HEK293 (cell line): ENCODE results near the gene RND1.

Experiments used
- BCL11A ChIP-seq: fragments of 450-650 bp; formaldehyde crosslinking; IDR thresholded peaks from 2 replicates; pipeline ENCODE4 v1.5.1; 2016; ENCODE audit warnings: low read depth, missing biosample characterization, missing genetic modification characterization
- GFI1B ChIP-seq: fragments of 450-650 bp; formaldehyde crosslinking; IDR thresholded peaks from 2 replicates; pipeline ENCODE4 v1.5.1; 2016; ENCODE audit warnings: missing biosample characterization, missing genetic modification characterization
- GLIS2 ChIP-seq: fragments of 450-650 bp; formaldehyde crosslinking; IDR thresholded peaks from 2 replicates; pipeline ENCODE4 v1.5.1; 2016; ENCODE audit warnings: missing biosample characterization, missing genetic modification characterization
- KLF7 ChIP-seq: fragments of 450-650 bp; formaldehyde crosslinking; IDR thresholded peaks from 2 replicates; pipeline ENCODE4 v1.5.1; 2016; ENCODE audit warnings: missing biosample characterization, missing genetic modification characterization, borderline replicate concordance
- SCRT1 ChIP-seq: fragments of 450-650 bp; formaldehyde crosslinking; IDR thresholded peaks from 2 replicates; pipeline ENCODE4 v1.5.1; 2016; ENCODE audit warnings: missing biosample characterization, missing genetic modification characterization, borderline replicate concordance
- TRIM28 ChIP-seq: IDR thresholded peaks from 2 replicates; pipeline ENCODE4 v1.6.1; 2011; ENCODE audit warnings: low read length, control low read depth, borderline replicate concordance
- ZNF175 ChIP-seq: fragments of 450-650 bp; formaldehyde crosslinking; IDR thresholded peaks from 2 replicates; pipeline ENCODE4 v1.5.1; 2016; ENCODE audit warnings: missing biosample characterization, missing genetic modification characterization
- ZNF184 ChIP-seq: fragments of 450-650 bp; IDR thresholded peaks from 2 replicates; pipeline ENCODE4 v1.5.1; 2018; ENCODE audit warnings: missing biosample characterization, mild to moderate bottlenecking, missing genetic modification characterization
- ZNF302 ChIP-seq: fragments of 450-650 bp; formaldehyde crosslinking; IDR thresholded peaks from 2 replicates; pipeline ENCODE4 v1.5.1; 2016; ENCODE audit warnings: missing biosample characterization, missing genetic modification characterization, low read depth
- ZNF335 ChIP-seq: fragments of 450-650 bp; formaldehyde crosslinking; conservative IDR thresholded peaks from 2 replicates; pipeline ENCODE4 v1.5.1; 2016; ENCODE audit warnings: missing biosample characterization, missing genetic modification characterization
- ZNF341 ChIP-seq: fragments of 450-650 bp; formaldehyde crosslinking; IDR thresholded peaks from 2 replicates; pipeline ENCODE4; 2016; ENCODE audit warnings: low read depth, missing biosample characterization, missing genetic modification characterization
- ZNF37A ChIP-seq: fragments of 450-650 bp; IDR thresholded peaks from 2 replicates; pipeline ENCODE4 v1.5.1; 2018; ENCODE audit warnings: missing biosample characterization, missing genetic modification characterization
- ZNF548 ChIP-seq: fragments of 450-650 bp; formaldehyde crosslinking; IDR thresholded peaks from 2 replicates; pipeline ENCODE4 v1.5.1; 2016; ENCODE audit warnings: missing biosample characterization, missing genetic modification characterization
- ZNF558 ChIP-seq: fragments of 450-650 bp; formaldehyde crosslinking; IDR thresholded peaks from 2 replicates; pipeline ENCODE4 v1.5.1; 2016; ENCODE audit warnings: missing biosample characterization, missing genetic modification characterization
- ZNF571 ChIP-seq: fragments of 450-650 bp; formaldehyde crosslinking; IDR thresholded peaks from 2 replicates; pipeline ENCODE4 v1.5.0; 2017; ENCODE audit warnings: missing biosample characterization, missing genetic modification characterization
- ZNF585B ChIP-seq: fragments of 450-650 bp; formaldehyde crosslinking; IDR thresholded peaks from 2 replicates; pipeline ENCODE4 v1.5.1; 2016; ENCODE audit warnings: missing biosample characterization, missing genetic modification characterization
- ZNF768 ChIP-seq: fragments of 450-650 bp; formaldehyde crosslinking; IDR thresholded peaks from 2 replicates; pipeline ENCODE4 v1.5.1; 2018; ENCODE audit warnings: missing biosample characterization, mild to moderate bottlenecking, missing genetic modification characterization
- ZSCAN30 ChIP-seq: fragments of 450-650 bp; IDR thresholded peaks from 2 replicates; pipeline ENCODE4 v1.5.1; 2018; ENCODE audit warnings: missing biosample characterization, mild to moderate bottlenecking, missing genetic modification characterization, moderate library complexity
- TF ChIP-seq, protein P1 (sequence below): fragments of 450-650 bp; formaldehyde crosslinking; IDR thresholded peaks from 2 replicates; pipeline ENCODE4 v1.5.1; 2016; ENCODE audit warnings: missing biosample characterization, missing genetic modification characterization, low read depth
- TF ChIP-seq, protein P2 (sequence below): fragments of 450-650 bp; formaldehyde crosslinking; IDR thresholded peaks from 2 replicates; pipeline ENCODE4 v1.5.1; 2016; ENCODE audit warnings: missing biosample characterization, missing genetic modification characterization
- TF ChIP-seq, protein P3 (sequence below): fragments of 450-650 bp; formaldehyde crosslinking; IDR thresholded peaks from 2 replicates; pipeline ENCODE4 v1.5.1; 2016; ENCODE audit warnings: missing biosample characterization, missing genetic modification characterization
- TF ChIP-seq, protein P4 (sequence below): fragments of 450-650 bp; formaldehyde crosslinking; IDR thresholded peaks from 2 replicates; pipeline ENCODE4 v1.5.1; 2016; ENCODE audit warnings: missing biosample characterization, missing genetic modification characterization
- TF ChIP-seq, protein P5 (sequence below): fragments of 450-650 bp; formaldehyde crosslinking; IDR thresholded peaks from 2 replicates; pipeline ENCODE4 v1.5.1; 2016; ENCODE audit warnings: missing biosample characterization, missing genetic modification characterization
- TF ChIP-seq, protein P6 (sequence below): fragments of 450-650 bp; formaldehyde crosslinking; IDR thresholded peaks from 2 replicates; pipeline ENCODE4 v1.5.1; 2016; ENCODE audit warnings: missing biosample characterization, missing genetic modification characterization
- TF ChIP-seq, protein P7 (sequence below): fragments of 450-650 bp; IDR thresholded peaks from 2 replicates; pipeline ENCODE4 v1.5.1; 2018; ENCODE audit warnings: missing biosample characterization, mild to moderate bottlenecking, missing genetic modification characterization

RND1 gene

DNA sequence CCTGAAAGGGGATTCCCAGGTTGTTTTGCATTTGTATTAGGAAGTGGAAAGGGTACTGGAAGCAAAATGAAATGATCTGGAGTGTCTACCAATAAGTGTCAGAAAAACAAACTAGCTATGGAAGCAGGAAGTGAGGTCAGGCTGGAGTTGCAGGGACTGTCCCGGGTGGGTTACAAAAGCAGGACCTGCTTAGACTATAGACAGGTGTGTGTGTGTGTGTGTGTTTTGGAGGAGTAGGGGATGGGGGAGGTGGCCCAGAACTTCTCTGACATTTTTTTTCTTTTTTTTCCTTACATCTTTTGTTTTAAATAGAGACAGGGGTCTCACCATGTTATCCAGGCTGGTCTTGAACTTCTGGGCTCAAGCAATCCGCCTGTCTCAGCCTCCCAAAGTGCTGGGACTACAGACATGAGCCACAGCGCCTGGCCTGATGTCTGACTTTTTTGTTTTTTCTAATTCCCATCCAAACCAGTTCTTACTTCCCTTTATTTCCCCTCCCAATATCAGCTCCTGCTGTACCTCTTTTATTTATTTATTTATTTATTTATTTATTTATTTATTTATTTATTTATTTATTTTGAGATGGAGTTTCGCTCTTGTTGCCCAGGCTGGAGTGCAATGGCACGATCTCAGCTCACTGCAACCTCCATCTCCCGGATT, 512 bp upstream of the RND1 start (continued):
- TF ChIP-seq, protein P1, sequence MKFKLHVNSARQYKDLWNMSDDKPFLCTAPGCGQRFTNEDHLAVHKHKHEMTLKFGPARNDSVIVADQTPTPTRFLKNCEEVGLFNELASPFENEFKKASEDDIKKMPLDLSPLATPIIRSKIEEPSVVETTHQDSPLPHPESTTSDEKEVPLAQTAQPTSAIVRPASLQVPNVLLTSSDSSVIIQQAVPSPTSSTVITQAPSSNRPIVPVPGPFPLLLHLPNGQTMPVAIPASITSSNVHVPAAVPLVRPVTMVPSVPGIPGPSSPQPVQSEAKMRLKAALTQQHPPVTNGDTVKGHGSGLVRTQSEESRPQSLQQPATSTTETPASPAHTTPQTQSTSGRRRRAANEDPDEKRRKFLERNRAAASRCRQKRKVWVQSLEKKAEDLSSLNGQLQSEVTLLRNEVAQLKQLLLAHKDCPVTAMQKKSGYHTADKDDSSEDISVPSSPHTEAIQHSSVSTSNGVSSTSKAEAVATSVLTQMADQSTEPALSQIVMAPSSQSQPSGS (tag by site-specific recombination) = no peak
- no peak for TF ChIP-seq ZNF768
- TF ChIP-seq, protein P2, sequence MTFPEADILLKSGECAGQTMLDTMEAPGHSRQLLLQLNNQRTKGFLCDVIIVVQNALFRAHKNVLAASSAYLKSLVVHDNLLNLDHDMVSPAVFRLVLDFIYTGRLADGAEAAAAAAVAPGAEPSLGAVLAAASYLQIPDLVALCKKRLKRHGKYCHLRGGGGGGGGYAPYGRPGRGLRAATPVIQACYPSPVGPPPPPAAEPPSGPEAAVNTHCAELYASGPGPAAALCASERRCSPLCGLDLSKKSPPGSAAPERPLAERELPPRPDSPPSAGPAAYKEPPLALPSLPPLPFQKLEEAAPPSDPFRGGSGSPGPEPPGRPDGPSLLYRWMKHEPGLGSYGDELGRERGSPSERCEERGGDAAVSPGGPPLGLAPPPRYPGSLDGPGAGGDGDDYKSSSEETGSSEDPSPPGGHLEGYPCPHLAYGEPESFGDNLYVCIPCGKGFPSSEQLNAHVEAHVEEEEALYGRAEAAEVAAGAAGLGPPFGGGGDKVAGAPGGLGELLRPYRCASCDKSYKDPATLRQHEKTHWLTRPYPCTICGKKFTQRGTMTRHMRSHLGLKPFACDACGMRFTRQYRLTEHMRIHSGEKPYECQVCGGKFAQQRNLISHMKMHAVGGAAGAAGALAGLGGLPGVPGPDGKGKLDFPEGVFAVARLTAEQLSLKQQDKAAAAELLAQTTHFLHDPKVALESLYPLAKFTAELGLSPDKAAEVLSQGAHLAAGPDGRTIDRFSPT (tag by site-specific recombination) = no peak
- no peak for TF ChIP-seq ZNF184 (tag by site-specific recombination)
- peak; percentile 96 for TF ChIP-seq ZNF558 (tag by site-specific recombination)
- TF ChIP-seq ZNF175 (tag by site-specific recombination) = no peak
- TF ChIP-seq ZNF571 (tag by site-specific recombination) = no peak
- TF ChIP-seq ZSCAN30 (tag by site-specific recombination) = no peak
- 0 out of 2 replicates have a peak, but pooled peaks have one; percentile 15 for TF ChIP-seq ZNF548 (tag by site-specific recombination)
- TF ChIP-seq GLIS2 (tag by site-specific recombination) = no peak
- no peak; the same call in 1 of the 2 replicates for TF ChIP-seq ZNF335
- TF ChIP-seq, protein P3, sequence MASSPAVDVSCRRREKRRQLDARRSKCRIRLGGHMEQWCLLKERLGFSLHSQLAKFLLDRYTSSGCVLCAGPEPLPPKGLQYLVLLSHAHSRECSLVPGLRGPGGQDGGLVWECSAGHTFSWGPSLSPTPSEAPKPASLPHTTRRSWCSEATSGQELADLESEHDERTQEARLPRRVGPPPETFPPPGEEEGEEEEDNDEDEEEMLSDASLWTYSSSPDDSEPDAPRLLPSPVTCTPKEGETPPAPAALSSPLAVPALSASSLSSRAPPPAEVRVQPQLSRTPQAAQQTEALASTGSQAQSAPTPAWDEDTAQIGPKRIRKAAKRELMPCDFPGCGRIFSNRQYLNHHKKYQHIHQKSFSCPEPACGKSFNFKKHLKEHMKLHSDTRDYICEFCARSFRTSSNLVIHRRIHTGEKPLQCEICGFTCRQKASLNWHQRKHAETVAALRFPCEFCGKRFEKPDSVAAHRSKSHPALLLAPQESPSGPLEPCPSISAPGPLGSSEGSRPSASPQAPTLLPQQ (tag by site-specific recombination) = 0 out of 2 replicates have a peak, but pooled peaks have one; percentile 67
- TF ChIP-seq, protein P4, sequence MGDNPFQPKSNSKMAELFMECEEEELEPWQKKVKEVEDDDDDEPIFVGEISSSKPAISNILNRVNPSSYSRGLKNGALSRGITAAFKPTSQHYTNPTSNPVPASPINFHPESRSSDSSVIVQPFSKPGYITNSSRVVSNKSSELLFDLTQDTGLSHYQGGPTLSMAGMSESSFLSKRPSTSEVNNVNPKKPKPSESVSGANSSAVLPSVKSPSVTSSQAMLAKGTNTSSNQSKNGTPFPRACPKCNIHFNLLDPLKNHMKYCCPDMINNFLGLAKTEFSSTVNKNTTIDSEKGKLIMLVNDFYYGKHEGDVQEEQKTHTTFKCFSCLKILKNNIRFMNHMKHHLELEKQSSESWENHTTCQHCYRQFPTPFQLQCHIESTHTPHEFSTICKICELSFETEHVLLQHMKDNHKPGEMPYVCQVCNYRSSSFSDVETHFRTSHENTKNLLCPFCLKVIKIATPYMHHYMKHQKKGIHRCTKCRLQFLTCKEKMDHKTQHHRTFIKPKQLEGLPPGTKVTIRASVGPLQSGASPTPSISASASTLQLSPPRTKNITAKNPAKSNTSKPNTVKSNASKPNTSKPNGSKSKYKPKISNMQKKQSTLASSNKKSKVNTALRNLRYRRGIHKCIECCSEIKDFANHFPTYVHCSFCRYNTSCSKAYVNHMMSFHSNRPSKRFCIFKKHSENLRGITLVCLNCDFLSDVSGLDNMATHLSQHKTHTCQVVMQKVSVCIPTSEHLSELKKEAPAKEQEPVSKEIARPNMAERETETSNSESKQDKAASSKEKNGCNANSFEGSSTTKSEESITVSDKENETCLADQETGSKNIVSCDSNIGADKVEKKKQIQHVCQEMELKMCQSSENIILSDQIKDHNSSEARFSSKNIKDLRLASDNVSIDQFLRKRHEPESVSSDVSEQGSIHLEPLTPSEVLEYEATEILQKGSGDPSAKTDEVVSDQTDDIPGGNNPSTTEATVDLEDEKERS = no peak
- peak; percentile 85; the same call in 1 of the 2 replicates for TF ChIP-seq KLF7 (tag by site-specific recombination)
- TF ChIP-seq GFI1B = peak; percentile 84
- TF ChIP-seq ZNF37A = no peak
- TF ChIP-seq, protein P5, sequence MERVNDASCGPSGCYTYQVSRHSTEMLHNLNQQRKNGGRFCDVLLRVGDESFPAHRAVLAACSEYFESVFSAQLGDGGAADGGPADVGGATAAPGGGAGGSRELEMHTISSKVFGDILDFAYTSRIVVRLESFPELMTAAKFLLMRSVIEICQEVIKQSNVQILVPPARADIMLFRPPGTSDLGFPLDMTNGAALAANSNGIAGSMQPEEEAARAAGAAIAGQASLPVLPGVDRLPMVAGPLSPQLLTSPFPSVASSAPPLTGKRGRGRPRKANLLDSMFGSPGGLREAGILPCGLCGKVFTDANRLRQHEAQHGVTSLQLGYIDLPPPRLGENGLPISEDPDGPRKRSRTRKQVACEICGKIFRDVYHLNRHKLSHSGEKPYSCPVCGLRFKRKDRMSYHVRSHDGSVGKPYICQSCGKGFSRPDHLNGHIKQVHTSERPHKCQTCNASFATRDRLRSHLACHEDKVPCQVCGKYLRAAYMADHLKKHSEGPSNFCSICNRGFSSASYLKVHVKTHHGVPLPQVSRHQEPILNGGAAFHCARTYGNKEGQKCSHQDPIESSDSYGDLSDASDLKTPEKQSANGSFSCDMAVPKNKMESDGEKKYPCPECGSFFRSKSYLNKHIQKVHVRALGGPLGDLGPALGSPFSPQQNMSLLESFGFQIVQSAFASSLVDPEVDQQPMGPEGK (tag by site-specific recombination) = no peak
- TF ChIP-seq, protein P6, sequence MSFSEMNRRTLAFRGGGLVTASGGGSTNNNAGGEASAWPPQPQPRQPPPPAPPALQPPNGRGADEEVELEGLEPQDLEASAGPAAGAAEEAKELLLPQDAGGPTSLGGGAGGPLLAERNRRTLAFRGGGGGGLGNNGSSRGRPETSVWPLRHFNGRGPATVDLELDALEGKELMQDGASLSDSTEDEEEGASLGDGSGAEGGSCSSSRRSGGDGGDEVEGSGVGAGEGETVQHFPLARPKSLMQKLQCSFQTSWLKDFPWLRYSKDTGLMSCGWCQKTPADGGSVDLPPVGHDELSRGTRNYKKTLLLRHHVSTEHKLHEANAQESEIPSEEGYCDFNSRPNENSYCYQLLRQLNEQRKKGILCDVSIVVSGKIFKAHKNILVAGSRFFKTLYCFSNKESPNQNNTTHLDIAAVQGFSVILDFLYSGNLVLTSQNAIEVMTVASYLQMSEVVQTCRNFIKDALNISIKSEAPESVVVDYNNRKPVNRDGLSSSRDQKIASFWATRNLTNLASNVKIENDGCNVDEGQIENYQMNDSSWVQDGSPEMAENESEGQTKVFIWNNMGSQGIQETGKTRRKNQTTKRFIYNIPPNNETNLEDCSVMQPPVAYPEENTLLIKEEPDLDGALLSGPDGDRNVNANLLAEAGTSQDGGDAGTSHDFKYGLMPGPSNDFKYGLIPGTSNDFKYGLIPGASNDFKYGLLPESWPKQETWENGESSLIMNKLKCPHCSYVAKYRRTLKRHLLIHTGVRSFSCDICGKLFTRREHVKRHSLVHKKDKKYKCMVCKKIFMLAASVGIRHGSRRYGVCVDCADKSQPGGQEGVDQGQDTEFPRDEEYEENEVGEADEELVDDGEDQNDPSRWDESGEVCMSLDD (tag by site-specific recombination) = no peak
- no peak for TF ChIP-seq TRIM28
- no peak for TF ChIP-seq ZNF585B (tag by site-specific recombination)
- TF ChIP-seq SCRT1 (tag by site-specific recombination) = no peak
- TF ChIP-seq BCL11A (tag by site-specific recombination) = peak; percentile 59; the same call in 1 of the 2 replicates
- no peak for TF ChIP-seq ZNF302 (tag by site-specific recombination)
- TF ChIP-seq ZNF341 (tag by site-specific recombination) = no peak; the same call in none of the 2 replicates
- TF ChIP-seq, protein P7, sequence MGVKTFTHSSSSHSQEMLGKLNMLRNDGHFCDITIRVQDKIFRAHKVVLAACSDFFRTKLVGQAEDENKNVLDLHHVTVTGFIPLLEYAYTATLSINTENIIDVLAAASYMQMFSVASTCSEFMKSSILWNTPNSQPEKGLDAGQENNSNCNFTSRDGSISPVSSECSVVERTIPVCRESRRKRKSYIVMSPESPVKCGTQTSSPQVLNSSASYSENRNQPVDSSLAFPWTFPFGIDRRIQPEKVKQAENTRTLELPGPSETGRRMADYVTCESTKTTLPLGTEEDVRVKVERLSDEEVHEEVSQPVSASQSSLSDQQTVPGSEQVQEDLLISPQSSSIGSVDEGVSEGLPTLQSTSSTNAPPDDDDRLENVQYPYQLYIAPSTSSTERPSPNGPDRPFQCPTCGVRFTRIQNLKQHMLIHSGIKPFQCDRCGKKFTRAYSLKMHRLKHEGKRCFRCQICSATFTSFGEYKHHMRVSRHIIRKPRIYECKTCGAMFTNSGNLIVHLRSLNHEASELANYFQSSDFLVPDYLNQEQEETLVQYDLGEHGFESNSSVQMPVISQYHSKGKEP (tag by site-specific recombination) = no peak
